ENCODE measurements around the gene CRTC3. TPM values are rescaled to one million over a fixed set of nuclear protein-coding genes. Genes with fewer than 3 reads are reported as not detected.
"Not testable (repeated sequence)": the region's sequence is repeated elsewhere in the genome, so short reads cannot be mapped to it uniquely, and the experiment has no call there.

CRTC3 gene
- polyA plus RNA-seq, 1 donor, result 30.5 TPM

DNA sequence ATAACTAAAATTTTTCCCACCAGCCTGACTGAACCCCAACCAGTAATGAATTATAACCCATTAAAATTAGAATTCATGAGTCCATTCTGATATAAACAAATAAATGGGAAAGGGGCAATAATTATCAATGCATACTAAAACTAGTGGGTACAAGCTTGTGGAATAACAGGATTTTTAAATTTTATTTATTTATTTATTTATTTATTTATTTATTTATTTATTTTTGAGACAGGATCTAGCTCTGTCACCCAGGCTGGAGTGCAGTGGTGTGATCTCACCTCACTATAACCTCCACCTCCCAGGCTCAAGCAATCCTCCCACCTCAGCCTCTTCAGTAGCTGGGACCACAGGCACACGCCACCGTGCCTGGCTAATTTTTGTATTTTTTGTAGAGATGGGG lies 15.8 kb upstream of the CRTC3 start:
- DNase-seq, result not testable (repeated sequence)

DNA sequence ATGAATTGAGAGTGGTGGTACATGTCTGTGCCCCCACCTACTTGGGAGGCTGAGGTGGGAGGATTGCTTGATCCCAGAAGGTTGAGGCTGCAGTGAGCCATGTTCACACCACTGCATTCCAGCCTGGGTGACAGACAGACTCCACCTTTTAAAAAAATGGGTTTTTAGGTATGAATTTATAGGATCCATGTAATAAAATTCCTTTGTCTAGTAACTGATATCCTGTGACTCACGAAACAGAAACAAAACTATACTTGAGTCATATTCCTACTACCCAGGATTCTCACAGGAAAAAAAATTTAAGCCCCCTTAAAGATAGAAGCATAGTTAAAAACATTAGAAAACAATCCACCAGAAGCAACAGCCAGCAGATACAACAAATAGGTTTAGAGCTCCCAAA lies 10.0 kb upstream of the CRTC3 start:
- no peak for DNase-seq

DNA sequence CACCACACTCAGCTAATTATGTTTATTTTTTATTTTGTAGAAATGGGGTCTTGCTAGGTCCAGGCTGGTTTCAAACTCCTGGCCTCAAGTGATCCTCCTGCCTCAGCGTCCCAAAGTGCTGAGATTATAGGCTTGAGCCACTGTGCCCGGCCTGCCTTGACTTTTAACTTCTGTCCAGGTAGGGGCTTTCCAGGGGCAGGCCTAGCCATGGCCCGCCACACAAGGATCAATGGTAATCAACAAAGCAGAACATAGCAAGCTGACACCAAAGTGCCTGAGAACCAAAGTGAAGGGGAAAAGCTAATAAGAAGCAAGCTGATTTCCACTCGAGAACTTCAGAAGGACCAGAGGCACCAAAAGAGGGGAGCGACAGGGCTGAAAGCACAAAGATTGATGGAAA lies 9.4 kb upstream of the CRTC3 start:
- no peak for DNase-seq

DNA sequence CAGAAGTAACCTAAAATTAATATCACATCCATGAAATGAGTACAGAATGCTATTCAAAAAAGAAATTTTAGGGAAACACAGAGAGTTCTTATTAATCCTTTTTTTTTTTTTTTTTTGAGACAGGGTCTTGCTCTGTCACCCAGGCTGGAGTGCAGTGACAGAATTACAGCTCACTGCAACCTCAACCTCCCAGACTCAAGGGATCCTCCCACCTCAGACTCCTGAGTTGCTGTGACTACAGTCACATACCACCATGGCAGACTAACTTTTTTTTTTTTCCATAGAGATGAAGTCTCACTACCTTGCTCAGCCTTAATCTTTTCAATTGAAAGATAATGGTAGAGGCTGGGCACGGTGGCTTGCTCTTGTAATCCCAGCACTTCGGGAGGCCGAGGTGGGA lies 6.3 kb upstream of the CRTC3 start:
- DNase-seq, result no peak

DNA sequence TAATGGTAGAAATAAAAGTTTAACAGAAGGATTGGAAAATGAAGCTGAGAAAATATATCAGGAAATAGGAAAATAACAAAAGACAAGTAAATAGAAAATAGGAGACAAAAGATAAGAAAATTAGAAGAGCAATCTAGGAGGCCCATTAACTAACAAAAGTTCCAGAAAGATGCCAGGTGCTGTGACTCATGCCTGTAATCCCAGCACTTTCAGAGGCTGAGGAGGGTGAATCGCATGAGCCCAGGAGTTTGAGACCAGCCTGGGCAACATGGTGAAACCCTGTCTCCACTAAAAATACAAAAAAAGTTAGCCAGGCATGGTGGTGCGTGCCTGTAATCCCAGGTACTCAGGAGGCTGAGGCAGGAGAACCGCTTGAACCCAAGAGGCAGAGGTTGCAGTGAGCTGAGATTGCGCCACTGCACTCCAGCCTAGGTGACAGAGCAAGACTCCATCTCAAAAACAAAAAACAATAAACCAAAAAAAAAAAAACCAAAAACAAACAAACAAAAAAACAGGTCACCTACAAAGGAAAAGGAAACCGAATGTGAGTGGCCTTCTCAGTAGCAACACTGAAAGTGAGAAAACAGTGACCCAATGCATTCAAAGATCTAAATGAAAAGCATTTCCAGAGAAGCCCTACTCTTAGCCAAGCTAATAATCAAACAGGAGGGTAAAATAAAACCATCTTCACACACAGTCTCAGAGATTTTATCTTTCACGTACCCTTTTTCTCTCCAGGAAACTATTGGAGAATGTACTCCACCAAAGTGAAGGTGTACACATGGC lies 5.5 kb upstream of the CRTC3 start:
- not testable (repeated sequence) for DNase-seq

DNA sequence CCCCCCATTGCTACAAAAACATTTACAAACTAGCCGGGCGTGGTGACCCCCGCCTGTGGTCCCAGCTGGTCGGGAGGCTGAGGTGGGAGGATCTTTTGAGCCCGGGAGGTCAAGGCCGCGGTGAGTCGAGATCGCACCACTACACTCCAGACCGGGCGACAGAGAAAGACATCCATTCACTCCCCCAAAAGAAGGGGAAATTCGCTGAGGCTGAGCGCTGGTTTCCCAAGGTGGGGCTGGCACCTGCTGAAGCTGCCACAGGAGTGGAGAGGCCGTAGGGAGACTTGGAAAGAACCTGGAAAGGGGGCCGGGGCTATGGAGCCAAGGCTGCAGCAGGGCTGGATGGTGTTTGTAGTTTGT lies 732 bp upstream of the CRTC3 start:
- no peak for DNase-seq

DNA sequence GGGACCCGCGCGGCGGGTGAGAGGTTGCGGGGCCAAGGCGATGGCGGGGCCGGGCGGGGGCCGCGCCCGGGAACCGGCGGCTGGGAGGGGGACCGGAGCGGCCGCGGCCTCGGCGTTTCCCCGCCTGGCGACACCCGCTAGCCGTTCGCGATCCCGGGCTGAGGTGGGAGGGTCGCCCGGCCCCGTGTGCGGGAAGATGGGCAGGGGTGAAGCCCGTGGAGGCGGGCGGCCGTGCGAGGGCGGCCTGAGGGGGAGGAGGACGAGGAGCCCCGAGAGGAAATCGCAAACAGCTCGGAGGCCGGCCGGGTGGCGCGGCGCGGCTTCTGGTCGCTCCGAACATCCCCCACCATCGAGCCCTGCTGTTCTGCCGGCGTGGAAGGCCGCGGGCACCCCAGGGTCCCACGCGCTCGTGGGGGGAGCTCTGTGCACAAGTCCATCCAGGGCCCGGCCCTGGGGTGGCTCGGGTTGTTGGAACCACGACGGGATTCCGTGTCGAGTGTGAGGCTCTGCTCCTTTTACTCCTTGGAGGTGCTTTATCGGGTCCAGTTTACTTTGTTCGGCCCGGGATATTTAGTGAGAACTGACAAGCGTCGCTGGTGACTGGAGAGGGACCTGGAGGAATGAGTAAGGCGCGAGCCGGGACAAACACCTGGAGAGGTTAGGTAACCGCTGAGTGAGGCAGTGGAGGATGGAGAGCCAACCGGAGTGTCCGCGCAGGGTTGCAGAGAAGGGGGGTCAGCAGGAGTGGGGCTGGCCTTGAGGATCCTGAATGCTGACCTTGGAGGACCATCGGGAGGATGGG lies 728 bp downstream of the CRTC3 start:
- peak; percentile 66 for DNase-seq

DNA sequence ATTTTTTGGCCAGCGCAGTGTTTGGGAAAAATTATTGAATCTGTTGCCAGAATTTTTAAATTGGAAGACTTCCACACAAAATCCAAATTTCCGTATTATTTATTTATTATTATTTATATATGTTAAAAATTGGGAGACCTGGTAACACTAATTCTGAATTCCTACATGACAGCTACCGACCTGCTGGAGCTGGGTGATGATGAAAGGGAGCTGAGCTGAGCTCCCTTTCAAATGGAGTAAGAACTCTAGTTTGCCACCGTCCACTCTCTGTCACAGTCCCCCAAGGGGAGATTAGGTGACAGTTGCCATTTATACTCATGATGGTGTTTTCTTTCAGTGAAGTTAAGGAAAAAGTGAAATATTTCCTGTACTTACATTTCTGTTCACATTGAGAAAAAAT lies 1.4 kb downstream of the CRTC3 start:
- DNase-seq, result no peak

DNA sequence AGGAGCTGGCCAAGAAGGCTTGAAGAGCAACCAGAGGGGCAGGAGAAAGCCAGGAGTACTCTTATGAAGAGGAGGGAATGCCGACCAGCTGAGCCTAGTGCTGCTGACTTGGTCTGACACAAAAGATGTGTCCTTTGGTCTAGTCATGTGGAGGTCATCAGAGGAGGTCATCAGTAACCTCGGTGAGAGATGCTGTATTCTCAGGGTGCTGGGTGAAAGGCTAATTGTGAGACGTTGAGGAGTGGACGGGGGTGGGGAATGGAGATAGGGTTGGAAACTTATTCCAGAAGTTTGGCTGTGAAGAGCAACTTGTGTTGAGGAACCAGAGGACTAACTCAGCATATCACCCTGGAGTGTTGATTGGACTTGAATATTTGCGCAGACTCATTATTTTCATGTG lies 5.5 kb downstream of the CRTC3 start:
- no peak for DNase-seq

DNA sequence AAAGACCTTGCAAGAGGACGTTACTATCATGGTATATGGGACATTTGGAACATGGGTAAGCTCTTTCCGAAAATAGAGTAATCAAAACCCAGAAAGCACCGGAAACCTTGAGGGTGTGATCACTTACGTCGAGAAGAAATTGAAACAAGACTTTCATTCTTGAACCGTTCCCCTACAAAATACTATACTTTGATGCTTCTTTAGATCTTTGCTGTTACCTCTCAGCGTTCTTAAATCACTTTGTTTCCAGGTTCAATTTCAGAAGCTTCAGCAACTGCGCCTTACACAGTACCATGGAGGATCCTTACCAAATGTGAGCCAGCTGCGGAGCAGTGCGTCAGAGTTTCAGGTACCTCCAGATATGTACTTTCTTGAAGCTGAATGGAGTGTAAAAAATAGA lies 10.1 kb downstream of the CRTC3 start:
- DNase-seq, result no peak

DNA sequence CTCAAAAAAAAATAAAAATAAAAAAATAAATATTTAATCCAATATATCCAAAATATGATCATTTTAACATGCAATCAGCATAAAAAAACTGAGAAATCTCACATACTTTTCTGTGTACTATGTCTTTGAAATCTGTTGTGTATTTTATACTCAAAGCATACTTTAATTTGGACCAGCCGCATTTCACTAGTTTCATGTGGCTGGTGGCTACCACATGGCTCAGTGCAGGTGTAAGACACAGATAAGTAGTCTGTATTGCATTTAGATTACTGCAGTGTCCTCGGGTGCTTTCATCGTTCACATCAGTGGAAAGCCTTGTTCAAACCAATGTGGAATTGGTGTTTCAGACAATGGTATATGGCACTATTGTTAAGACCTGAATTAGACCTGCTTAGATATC lies 11.0 kb downstream of the CRTC3 start:
- DNase-seq, result no peak

DNA sequence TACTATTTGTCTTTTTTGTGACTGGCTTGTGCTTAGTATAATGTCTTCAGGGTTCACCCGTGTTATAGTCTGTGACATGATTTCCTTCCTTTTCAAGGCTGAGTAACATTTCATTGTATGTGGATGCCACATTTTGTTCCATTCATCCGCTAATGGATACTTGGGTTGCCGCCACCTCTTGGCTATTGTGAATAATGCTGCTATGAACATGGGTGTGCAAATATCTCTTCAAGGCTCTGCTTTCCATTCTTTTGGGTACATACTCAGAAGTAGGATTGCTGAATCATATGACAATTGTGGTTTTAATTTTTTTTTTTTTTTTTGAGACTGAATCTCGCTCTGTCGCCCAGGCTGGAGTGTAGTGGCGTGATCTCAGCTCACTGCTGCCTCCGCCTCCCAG lies 15.4 kb downstream of the CRTC3 start:
- DNase-seq, result no peak

DNA sequence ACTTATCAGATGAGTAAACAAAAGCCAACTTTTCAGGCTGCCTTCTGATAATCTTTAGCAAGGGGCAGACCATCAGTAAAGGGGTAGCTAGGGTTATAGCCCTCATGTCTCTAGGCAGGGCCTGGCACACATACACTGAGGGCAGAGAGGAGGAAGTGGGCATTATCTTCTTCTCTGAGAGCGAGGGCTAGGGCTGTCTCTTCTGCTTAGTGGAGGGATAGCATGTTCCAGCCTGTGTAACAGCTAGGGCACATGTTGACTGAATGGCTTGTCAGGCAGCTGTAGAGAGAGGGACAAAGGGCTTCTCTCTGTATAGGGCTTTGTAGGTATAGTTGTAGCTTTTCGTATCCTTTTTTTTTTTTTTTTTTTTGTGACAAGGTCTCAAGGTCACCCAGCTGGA lies 17.8 kb downstream of the CRTC3 start:
- DNase-seq, result no peak

DNA sequence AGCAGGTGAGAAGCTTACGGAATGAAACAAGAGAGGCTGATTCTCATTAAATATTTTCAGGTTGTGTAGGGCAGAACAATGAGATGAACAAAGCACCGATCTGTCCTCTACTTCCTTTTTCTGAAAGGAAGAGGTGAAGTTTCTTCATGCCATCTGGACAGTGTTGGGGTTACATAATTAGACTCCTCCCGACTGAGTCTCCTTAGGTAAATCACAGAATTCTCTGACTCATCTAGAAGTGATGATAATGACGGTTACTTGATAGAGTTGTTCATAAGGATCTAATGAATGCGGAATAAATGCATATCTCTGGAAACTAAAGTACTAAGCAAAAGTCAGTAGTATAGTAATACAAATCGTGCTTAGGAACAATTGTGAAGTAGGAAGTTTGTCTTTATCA lies 21.2 kb downstream of the CRTC3 start:
- no peak for DNase-seq

DNA sequence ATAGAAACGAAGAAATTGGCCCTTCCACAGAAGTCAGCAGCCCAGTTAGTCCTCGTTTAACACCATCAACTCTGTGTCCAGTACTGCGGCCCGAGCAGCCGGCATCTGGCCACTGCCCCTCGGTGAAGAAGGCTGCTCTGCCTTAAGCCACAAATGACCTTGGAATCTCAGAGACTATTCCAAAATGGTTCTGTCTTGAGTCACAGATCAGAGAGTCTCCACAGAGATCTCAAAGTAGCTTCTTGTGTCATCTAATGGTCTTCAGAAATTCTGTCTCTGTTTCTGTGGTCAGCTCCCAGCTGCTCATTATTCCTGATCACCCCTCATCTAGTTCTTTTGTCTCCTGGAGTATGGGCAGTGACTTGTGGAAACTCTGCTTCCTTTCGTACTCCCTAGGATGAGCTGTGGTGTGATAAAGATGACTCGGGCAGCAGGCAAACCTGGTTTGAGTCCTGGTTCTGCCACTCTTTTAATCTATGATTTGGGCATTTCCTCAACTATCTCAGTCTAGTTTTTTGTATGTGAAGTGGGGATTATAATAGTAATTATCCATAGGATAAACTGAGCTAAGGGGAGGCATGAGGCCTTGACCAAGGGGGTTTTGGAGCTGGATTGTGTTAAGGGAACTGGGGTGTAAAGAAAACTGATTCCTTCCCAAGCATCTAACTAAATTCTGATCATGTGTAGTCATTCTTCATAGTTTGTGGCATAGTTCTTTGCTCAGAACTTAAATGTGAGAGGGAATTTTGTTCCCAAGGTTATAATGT lies 22.6 kb downstream of the CRTC3 start:
- DNase-seq, result no peak

DNA sequence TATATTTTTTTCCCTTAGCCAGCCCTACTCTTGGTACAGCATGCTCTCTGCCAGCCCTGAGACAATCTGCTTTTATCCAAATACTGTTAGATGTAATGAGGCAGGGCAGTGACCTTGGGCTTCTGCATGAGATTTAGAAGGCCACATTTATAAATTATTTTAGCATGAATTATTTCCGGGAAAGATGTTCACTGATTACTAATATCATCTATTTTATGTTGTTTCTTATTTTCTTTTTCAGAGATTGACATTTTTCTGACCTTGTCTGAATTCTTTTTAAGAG lies 23.1 kb downstream of the CRTC3 start:
- no peak for DNase-seq

DNA sequence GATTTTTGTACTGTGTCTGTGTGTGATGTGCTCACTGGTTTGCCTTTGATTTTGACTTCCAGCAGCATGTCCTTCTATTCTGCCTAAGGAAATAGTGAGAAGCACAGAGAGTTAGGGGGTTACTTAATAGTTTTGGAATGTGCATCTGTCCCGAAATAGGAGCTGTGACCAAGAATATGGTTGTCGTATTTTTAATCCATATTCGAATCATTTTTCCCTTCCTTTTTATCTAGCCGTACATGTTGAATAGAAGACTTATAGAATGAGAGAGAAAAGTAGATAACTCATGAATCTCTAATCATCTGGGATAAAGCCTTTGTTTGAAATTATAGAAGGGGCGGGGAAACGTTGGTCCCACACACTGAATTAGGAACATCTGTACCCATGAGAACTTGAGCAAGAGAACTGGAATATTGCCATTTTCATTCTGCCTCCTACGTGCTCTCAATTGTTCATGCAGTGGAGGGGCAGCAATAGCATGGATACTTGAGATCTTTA lies 23.6 kb downstream of the CRTC3 start:
- no peak for DNase-seq

DNA sequence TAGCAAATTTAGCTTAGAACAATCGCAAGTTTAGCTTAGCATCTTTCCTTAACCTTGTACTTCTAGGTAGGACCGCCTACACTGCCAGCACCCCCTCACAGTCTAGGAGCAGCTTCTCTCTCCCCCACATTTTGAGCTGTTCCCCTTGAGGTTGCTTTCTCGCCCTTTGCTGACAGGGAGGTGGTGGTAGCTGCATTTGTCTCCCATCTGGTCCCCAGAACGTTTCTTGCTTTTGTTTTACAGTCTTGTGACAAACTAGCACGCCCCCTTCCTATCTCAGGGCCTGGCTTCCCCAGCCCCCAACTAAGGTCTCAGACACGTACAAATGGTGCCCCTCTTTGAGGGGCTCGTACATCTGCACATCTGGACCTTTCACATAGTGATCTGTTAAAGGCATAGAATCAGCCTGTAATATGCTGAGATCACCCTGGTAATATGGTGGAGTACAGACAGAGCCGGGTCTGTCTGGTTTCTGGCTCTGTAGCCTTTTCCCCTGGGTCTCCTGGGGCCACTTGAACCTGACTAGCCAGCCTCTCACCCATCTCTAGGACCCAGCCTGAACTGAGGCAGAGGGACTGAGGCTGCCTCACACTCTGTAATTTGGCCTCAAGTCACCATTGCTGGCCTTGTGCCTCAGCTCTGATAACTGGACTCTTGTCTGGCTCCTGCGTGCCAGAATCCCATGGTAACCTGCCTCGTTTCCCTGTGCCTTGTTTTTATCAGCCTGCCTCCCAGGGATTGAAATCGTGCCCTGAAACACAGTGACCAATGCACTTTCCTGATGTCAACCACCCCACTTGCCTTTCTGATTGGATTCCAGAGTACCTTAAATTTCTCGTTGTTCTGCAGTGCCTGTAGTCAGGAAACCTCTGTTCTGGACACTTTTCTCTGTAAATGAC lies 27.7 kb downstream of the CRTC3 start:
- DNase-seq, result no peak

DNA sequence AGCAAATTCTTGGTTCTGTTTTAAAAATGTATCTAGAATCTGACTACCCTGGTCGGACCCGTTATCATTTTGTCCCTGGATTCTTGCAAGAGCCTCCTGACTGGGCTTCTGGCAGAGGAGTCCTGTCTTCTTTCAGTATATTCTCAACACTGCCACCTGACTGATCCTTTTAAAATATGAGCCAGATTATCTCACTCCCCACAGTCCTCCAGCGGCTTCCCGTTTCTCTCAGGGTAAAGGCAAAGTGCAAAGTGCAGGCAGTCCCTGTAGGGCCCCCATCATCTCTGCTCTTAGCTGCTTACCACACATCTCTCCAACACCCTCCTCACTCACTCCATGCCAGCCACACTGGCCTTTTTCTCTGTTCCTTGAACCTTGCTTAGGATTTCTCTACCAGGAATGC lies 28.4 kb downstream of the CRTC3 start:
- DNase-seq, result no peak

DNA sequence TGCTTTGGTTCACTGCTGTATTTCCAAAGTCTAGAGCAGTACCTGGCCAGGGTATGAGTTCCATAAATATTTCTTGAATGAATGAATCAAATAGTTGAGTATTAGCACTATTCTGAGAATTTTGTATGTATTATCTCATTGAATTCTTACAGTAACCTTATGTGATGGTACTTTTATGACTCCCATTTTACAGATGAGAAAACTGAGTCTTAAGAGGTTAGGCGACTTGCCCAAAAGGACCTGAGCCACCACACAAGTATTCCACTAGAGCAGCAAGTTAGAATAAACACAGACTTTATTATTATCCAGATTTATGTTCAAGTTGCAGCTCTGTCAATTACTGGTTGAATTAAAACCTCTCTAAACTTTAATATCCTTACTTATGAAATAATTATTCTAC lies 29.4 kb downstream of the CRTC3 start:
- DNase-seq, result no peak

DNA sequence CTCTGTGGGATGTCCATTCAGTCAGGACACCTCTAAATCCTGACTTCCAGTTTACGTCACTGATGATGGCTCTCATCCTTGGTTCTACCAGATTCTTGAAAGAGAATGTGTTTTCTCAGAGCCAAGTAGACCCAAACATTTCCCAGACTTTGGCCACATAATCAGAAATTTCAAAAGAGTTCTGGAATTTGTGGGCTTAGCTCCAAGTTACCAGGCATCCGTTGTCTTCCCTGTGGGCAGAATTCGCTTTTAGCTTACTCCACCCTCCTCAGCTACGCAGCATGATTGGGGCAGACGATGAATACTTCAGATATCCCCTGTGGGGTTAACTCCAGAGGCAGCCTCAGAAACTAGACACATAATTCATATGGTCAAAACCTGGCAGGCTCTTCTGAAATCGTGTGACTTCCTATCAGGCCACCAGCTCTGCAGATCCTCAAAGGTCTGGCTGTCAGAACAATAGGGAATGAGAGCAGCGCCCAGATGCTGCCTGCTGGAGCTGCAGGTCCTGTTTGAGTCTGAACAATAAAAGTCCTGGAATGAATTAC lies 30.6 kb downstream of the CRTC3 start:
- DNase-seq, result no peak
